HUES48 (cell line): ENCODE measurements around the gene P2RY12.

Experiments used
- H3K27ac ChIP-seq: one replicate; pipeline ENCODE4 v1.7.0; 2013; ENCODE audit warnings: low read depth, low read length, inconsistent platforms
- H3K27me3 ChIP-seq: 2 replicates; pipeline ENCODE4 v1.6.1; 2013; ENCODE audit warnings: mild to moderate bottlenecking, low read length; ENCODE audit not compliant: control insufficient read depth, insufficient read depth
- H3K36me3 ChIP-seq: 2 replicates; pipeline ENCODE4 v1.6.1; 2013; ENCODE audit warnings: low read length; ENCODE audit not compliant: control insufficient read depth, insufficient read depth
- H3K4me1 ChIP-seq: 2 replicates; pipeline ENCODE4 v1.6.1; 2013; ENCODE audit warnings: mild to moderate bottlenecking, low read length; ENCODE audit not compliant: control insufficient read depth, insufficient read depth
- H3K4me3 ChIP-seq: 2 replicates; pipeline ENCODE4 v1.5.1; 2013; ENCODE audit warnings: mild to moderate bottlenecking, low read depth, low read length
- H3K9ac ChIP-seq: 2 replicates; pipeline ENCODE4 v1.6.1; 2013; ENCODE audit warnings: mild to moderate bottlenecking, low read depth, low read length, moderate library complexity
- H3K9me3 ChIP-seq: 2 replicates; pipeline ENCODE4 v1.6.1; 2013; ENCODE audit warnings: low read length; ENCODE audit not compliant: control insufficient read depth, insufficient read depth

The P2RY12 gene

DNA sequence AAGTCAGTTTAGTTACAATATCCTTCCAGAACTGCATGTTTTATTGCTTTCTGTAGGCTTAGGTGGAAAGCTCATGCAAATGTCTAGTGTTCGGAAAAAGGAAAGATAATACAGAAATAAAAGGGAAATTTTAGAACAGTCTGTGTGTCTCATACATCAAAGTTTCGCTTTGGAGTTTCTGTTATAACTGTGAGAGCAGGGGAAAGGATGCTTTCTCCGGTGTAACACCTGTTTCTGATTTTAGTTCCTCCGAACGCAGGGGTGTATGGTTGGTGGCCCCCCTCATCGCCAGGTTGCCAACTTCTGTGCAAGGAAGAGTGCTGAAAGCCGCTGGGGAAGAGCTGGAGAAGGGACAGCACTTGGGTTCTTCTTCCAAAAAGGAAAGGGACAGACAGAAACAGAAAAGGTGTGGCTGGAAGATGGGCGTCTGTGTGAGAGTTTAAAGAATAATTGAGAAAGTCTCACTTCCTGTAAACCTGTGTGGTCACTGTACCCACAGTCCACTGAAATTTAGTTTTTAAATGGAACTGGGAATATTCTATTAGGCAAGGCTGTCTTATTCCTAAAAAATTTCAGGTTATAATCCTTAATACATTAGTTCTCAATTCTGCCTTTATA lies 6.7 kb downstream of the P2RY12 start:
- H3K9me3 ChIP-seq = no peaks in the 10 kb centered on the region
- H3K4me3 ChIP-seq = no peak overlapping the region
- H3K4me1 ChIP-seq = no peaks in the 10 kb centered on the region
- no peaks in the 10 kb centered on the region for H3K27me3 ChIP-seq
- H3K27ac ChIP-seq = no peak overlapping the region
- no peak overlapping the region for H3K9ac ChIP-seq
- H3K36me3 ChIP-seq = peaks cover 27% of the 10 kb centered on the region

DNA sequence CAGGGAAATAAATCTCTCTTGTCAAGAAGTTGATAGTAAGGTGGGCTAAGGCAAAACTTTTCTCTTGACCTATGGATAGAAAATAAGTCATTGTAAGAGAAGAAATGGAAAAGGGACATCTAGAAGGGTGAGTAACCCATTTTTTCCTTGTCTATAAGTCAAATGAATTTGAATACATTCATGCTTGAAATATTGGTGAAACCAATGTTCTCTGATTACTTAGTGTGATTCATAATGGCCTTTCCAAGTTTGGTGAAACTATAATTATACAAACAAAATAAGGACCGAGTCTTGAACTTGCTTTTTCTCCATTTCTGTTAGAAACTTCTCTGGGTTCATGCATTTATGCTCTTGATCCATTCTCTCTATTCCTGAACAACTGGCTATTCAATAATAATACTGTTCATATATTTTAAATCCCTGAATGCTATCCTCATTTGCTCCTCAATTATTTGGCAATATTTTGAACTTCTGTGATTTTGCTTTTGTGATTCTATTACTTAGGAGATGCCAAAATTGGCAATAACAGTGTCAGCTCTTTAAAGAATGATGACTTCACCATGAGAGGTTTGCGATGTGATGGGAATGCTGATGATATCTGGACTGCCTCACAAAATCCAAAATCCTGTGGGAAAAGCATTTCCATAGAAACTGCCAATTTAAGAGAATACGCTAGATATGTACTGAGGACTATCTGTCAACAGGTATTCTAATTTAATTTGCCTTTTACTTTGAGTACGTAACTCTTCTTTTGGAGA lies 12.3 kb downstream of the P2RY12 start:
- Histone ChIP-seq H3K36me3 (peaks cover 15% of the 10 kb centered on the region; the same call in 1 of the 2 replicates), H3K9ac (no peak overlapping the region), H3K4me1 (peaks cover 2% of the 10 kb centered on the region; the same call in 1 of the 2 replicates), H3K27ac (no peak overlapping the region), H3K27me3 (no peaks in the 10 kb centered on the region), H3K4me3 (no peak overlapping the region), H3K9me3 (no peaks in the 10 kb centered on the region)

DNA sequence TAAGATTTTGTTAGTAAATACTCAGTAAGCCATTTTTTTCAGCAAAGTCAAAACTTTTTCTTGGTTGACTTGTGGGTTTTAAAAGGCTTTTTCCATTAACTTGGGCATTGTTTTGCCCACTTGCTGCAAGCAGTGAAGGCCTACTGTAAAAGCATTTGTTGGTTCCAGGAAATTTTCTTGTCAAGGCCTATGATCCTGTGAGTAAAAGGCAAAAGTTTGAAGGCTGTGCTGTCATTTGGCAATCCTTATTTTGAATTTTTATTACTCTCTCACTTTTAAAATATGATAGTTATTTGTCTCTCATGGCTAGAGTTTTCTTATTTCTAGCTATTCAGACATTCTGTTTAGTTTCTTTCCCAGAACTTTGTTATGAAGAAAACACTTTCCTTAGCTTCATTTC lies 13.0 kb downstream of the P2RY12 start:
- Histone ChIP-seq H3K4me3 (no peak overlapping the region), H3K27ac (no peak overlapping the region), H3K9ac (no peak overlapping the region), H3K4me1 (peaks cover 9% of the 10 kb centered on the region; the same call in 1 of the 2 replicates), H3K36me3 (peaks cover 12% of the 10 kb centered on the region; the same call in 1 of the 2 replicates), H3K27me3 (no peaks in the 10 kb centered on the region), H3K9me3 (no peaks in the 10 kb centered on the region)

DNA sequence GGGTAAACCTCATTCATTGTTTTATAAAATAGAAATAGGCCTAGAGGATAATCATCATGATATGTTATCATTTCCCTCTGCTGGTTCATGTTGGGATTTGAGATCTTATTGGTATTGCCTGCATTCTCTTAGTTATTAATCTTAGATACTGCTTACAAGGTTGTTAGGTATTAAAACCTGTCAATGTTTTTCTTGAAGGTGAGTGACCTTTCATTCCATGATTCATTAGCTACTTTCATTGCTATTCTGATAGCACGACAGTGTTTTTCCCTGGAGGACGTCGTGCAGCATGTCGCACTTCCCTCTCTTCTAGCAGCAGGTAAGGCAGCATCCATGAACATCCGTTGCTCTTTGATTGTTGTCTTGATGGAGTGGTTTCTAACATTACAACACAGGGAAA lies 17.1 kb downstream of the P2RY12 start:
- Histone ChIP-seq H3K9ac (no peak overlapping the region), H3K4me1 (peaks cover 26% of the 10 kb centered on the region), H3K36me3 (peaks cover 11% of the 10 kb centered on the region; the same call in 1 of the 2 replicates), H3K27ac (no peak overlapping the region), H3K4me3 (no peak overlapping the region), H3K9me3 (no peaks in the 10 kb centered on the region), H3K27me3 (no peaks in the 10 kb centered on the region)

DNA sequence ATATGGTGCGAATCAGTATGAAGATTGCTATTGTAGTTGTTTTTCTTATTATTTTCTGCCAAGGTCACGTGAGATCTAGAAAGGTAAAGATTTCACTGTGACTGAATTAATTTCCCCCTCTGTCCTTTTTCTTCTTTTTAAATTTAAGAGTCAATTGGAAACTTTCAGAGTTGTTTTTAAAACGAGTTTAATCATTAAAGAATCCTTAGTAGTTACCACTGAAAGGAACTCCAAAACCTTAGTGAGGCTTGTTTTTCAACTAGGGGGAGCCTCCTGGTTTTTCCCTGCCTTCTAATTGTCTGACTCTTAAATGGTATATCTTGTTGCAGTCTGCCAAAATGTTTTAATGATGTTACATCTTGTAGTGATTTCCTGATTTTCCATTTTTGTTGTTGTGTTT lies 17.6 kb downstream of the P2RY12 start:
- Histone ChIP-seq H3K36me3 (peaks cover 11% of the 10 kb centered on the region; the same call in 1 of the 2 replicates), H3K27ac (no peak overlapping the region), H3K9ac (no peak overlapping the region), H3K9me3 (no peaks in the 10 kb centered on the region), H3K4me3 (no peak overlapping the region), H3K4me1 (peaks cover 26% of the 10 kb centered on the region), H3K27me3 (no peaks in the 10 kb centered on the region)

DNA sequence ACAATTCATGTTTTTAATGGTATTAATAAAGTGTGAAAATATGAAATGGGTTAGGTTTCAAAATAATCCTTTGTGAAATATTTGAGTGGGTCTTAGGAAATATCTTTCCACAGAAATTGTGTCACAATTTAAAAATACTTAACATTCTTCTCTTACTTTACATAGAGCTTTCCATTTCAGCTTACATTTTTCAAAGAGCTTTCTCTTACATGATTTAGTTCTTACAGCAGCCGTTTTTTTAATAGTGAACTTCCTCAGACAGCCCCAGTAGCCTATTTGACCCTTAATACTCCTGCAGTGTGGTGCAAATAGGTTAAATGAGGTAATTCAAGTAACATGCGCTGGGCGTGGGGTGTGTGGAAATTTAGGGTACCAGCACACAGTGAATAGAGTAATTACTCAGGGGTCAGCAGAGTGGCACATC lies 21.8 kb downstream of the P2RY12 start:
- Histone ChIP-seq H3K9ac (no peak overlapping the region), H3K27me3 (no peaks in the 10 kb centered on the region), H3K4me3 (no peak overlapping the region), H3K4me1 (peaks cover 32% of the 10 kb centered on the region), H3K9me3 (no peaks in the 10 kb centered on the region), H3K36me3 (0 out of 2 replicates have a peak, but pooled peaks cover 2% of the 10 kb centered on the region), H3K27ac (no peak overlapping the region)

DNA sequence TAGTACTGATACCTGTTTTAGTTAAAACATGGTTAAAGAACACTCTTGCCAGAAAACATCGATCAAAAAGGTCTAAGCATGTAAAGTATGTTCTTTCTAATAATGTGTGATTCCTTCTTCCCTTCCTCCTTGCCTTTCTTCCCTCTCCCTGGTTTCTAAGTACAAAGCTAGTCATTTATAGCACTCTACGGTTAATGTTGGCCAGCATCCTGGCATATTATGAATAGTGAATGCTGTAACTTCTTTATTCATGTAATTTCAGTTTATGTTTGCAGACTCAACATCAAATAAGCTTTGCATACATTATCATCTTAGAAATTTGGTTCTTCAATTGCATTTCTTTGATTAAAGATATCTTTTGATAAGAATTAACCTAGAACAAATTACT lies 27.1 kb downstream of the P2RY12 start:
- H3K9me3 ChIP-seq = no peaks in the 10 kb centered on the region
- no peak overlapping the region for H3K9ac ChIP-seq
- H3K27ac ChIP-seq = no peak overlapping the region
- peaks cover 10% of the 10 kb centered on the region for H3K36me3 ChIP-seq
- H3K27me3 ChIP-seq = no peaks in the 10 kb centered on the region
- peaks cover 6% of the 10 kb centered on the region; the same call in 1 of the 2 replicates for H3K4me1 ChIP-seq
- no peak overlapping the region for H3K4me3 ChIP-seq

DNA sequence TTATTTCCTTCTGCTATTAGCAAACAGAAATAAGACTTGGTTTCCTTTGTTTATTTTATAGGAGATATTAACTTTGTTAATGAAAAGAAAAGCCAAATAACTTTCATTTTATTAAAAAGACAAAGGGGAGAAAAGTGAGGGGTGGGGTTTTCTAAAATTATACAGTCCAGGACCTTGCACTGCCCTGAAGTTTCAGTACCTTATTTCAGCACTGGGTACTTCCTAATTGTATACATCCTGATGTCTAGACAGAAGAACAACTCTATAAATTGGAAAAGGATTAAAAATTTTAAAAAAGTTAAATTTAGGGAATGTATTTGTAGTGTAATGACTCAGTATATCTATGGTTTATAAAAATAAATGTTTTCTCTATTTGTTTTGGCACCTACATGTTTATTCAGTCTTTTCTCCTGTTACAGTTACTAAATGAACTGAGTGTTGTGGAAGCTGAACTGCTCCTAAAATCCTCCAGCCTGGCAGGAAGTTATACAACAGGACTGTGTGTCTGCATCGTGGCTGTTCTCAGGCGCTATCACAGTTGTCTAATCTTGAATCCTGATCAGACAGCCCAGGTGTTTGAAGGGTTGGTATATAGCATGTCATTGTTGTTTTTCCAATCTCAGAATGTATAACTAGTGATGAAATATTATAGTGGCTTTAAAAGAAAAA lies 27.6 kb downstream of the P2RY12 start:
- no peaks in the 10 kb centered on the region for H3K9me3 ChIP-seq
- no peaks in the 10 kb centered on the region for H3K27me3 ChIP-seq
- no peak overlapping the region for H3K4me3 ChIP-seq
- H3K9ac ChIP-seq = no peak overlapping the region
- peaks cover 10% of the 10 kb centered on the region for H3K36me3 ChIP-seq
- peaks cover 6% of the 10 kb centered on the region; the same call in 1 of the 2 replicates for H3K4me1 ChIP-seq
- no peak overlapping the region for H3K27ac ChIP-seq

DNA sequence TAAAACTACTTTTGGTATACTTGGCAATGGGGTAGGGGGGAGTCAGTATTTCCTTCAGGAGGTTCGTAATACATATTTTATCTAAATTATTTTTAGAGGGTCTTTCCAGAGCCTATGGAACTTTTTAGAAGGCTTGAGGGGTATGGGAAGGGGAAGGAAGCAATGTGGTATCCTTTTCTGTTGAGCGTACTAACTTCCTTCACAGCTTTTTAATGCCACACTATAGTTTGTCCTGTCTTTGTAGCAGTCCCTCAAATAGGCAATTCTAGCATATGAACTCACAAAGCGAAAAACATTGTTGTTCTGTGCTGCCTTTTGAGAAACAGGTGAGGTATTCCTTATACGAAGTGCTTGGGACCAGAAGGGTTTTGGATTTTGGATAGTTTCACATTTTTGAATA lies 32.9 kb downstream of the P2RY12 start:
- peaks cover 5% of the 10 kb centered on the region for H3K36me3 ChIP-seq
- no peaks in the 10 kb centered on the region for H3K9me3 ChIP-seq
- H3K27me3 ChIP-seq = no peaks in the 10 kb centered on the region
- H3K27ac ChIP-seq = no peak overlapping the region
- peaks cover 36% of the 10 kb centered on the region for H3K4me1 ChIP-seq
- H3K4me3 ChIP-seq = no peak overlapping the region
- no peak overlapping the region for H3K9ac ChIP-seq

DNA sequence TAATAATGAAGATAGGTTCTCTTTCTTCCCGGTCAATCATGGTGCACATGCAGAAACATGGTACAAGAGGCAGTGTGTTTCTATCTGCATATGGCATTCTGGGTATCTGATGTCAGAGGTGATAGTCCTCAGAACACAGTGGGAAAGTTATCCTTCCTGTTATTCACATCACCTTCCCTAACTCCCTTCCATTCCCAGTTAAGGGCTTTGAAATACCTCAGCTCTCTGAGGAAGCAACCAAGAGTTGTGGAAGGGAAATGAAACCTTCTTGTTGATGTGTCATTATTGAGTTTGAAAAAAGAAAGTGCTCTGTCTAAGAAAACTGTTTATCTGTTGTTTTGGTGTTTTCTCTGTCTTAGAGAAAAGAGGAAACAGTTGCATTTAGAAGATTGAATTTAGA lies 33.3 kb downstream of the P2RY12 start:
- Histone ChIP-seq H3K9me3 (no peaks in the 10 kb centered on the region), H3K27me3 (no peaks in the 10 kb centered on the region), H3K4me3 (no peak overlapping the region), H3K4me1 (peaks cover 36% of the 10 kb centered on the region), H3K27ac (no peak overlapping the region), H3K36me3 (peaks cover 5% of the 10 kb centered on the region), H3K9ac (no peak overlapping the region)

DNA sequence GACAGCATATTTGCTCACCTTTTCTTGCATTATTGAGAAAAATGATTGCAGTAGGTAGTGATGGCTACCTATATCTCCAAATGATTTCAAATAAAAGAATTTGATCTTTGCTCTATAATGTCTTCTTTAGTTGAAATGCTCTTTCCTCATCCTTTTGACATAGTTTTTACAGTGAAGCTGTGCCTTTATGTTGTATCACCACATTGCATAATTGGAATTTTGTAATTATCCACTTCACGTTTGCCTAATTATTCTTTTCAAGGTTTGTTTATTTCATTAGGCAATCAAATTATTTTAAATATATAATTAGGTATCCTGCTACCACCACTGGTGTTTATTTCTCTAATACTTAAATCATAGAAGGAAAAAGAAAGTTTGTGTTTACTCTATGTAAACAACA lies 33.9 kb downstream of the P2RY12 start:
- Histone ChIP-seq H3K4me3 (no peak overlapping the region), H3K27ac (no peak overlapping the region), H3K27me3 (no peaks in the 10 kb centered on the region), H3K9me3 (no peaks in the 10 kb centered on the region), H3K9ac (no peak overlapping the region), H3K4me1 (peaks cover 36% of the 10 kb centered on the region), H3K36me3 (no peaks in the 10 kb centered on the region; the same call in 1 of the 2 replicates)
